MCF 10A (cell line): ENCODE data around the gene ENC1. TPM values are rescaled to one million over a fixed set of nuclear protein-coding genes. Genes with fewer than 3 reads are reported as not detected.

ENCODE experiments used
- BruUV-seq: library from RNA; stranded (reverse); fragments of 400-500 nt; replicated peaks from 2 replicates; lab custom pipeline; 2021; lab: Mats Ljungman, UMichigan
- CTCF ChIA-PET: fragments of 300-600 bp; sonication (Branson Sonifier 250); formaldehyde crosslinking; extraction: SDS; loops from one replicate; lab custom pipeline; 2021; ENCODE audit warnings: antibody characterized with exemption, inconsistent platforms; lab: Yijun Ruan, JAX
- POLR2A ChIA-PET: fragments of 300-600, 350-650 bp; sonication (Branson Sonifier 250); formaldehyde crosslinking; extraction: SDS; loops from one replicate; lab custom pipeline; 2020; ENCODE audit warnings: antibody characterized with exemption, inconsistent platforms; lab: Yijun Ruan, JAX
- DNase-seq: peaks from one replicate; pipeline ENCODE4 v3.0.0-alpha.2; 2018; ENCODE audit not compliant: unreplicated experiment
- H3K27ac Mint-ChIP-seq: one replicate; pipeline ENCODE4 v1.8.0; 2022; ENCODE audit warnings: mild to moderate bottlenecking, low read depth, mixed read lengths; ENCODE audit not compliant: unreplicated experiment
- H3K27me3 Mint-ChIP-seq: one replicate; pipeline ENCODE4 v1.8.0; 2022; ENCODE audit warnings: mixed read lengths; ENCODE audit not compliant: insufficient read depth, unreplicated experiment
- H3K36me3 Mint-ChIP-seq: one replicate; pipeline ENCODE4 v1.8.0; 2022; ENCODE audit warnings: mild to moderate bottlenecking, moderate library complexity, mixed read lengths; ENCODE audit not compliant: insufficient read depth, unreplicated experiment
- H3K4me1 Mint-ChIP-seq: one replicate; pipeline ENCODE4 v1.8.0; 2022; ENCODE audit warnings: mixed read lengths; ENCODE audit not compliant: insufficient read depth, unreplicated experiment
- H3K4me3 Mint-ChIP-seq: one replicate; pipeline ENCODE4 v1.8.0; 2022; ENCODE audit warnings: mild to moderate bottlenecking, moderate library complexity, mixed read lengths; ENCODE audit not compliant: unreplicated experiment
- H3K9me3 Mint-ChIP-seq: one replicate; pipeline ENCODE4 v1.8.0; 2022; ENCODE audit warnings: mixed read lengths; ENCODE audit not compliant: unreplicated experiment
- CTCF ChIP-seq: fragments of 200-600 bp; IDR thresholded peaks from one replicate; pipeline ENCODE4 v1.8.0; 2022; ENCODE audit warnings: antibody characterized with exemption, mild to moderate bottlenecking; ENCODE audit not compliant: unreplicated experiment
- intact Hi-C: fragments of 100-400 bp; cut with micrococcal nuclease; formaldehyde crosslinking; loops from 2 replicates; pipeline ENCODE4 v1.14.1; 2022
- total RNA-seq: library from RNA; stranded (reverse); gene quantifications from 2 replicates; pipeline ENCODE4 v1.2.3, GENCODE V29; 2022

ENC1 gene
- total RNA-seq, 1 experiment from 2014 or later = 12.9 TPM

- Mint-ChIP-seq H3K9me3 (no peaks in the 10 kb centered on the region), H3K27ac (no peak overlapping the region), H3K4me3 (no peak overlapping the region), H3K36me3 (no peaks in the 10 kb centered on the region), H3K27me3 (no peaks in the 10 kb centered on the region), H3K4me1 (no peaks in the 10 kb centered on the region)
- DNase-seq = no peak
- CTCF ChIA-PET = no interaction called here
- intact Hi-C loops = no loop called here
- no peak for TF ChIP-seq CTCF
- POLR2A ChIA-PET = interaction anchor here (0.7 kb wide), 1 partner anchor 12 kb away, joined by 3 read pairs; no protein-coding TSS in a partner anchor
- no TSS peak for BruUV-seq
Observed at GRCh38 chr5:74594137-74595040, 46.1 kb downstream of the ENC1 start.

- BruUV-seq = no TSS peak
- intact Hi-C loops = no loop called here
- H3K36me3 Mint-ChIP-seq = no peaks in the 10 kb centered on the region
- no peaks in the 10 kb centered on the region for H3K4me1 Mint-ChIP-seq
- no peak overlapping the region for H3K4me3 Mint-ChIP-seq
- CTCF ChIA-PET = no interaction called here
- no peak for DNase-seq
- POLR2A ChIA-PET = interaction anchor here (0.6 kb wide), 1 partner anchor 9 kb away, joined by 3 read pairs; no protein-coding TSS in a partner anchor
- no peaks in the 10 kb centered on the region for H3K9me3 Mint-ChIP-seq
- no peak overlapping the region for H3K27ac Mint-ChIP-seq
- no peaks in the 10 kb centered on the region for H3K27me3 Mint-ChIP-seq
- no peak for TF ChIP-seq CTCF
Observed at GRCh38 chr5:74589204-74590056, 51.1 kb downstream of the ENC1 start.

- no peak for DNase-seq
- BruUV-seq = no TSS peak
- CTCF ChIA-PET = interaction anchor here (0.7 kb wide), 1 partner anchor 145 kb away, joined by 3 read pairs; no protein-coding TSS in a partner anchor
- H3K27me3 Mint-ChIP-seq = no peaks in the 10 kb centered on the region
- POLR2A ChIA-PET = interaction anchor here (0.6 to 0.7 kb wide), 2 partner anchors 8 to 121 kb away, joined by 3 read pairs; no protein-coding TSS in a partner anchor
- no peaks in the 10 kb centered on the region for H3K36me3 Mint-ChIP-seq
- no peak overlapping the region for H3K27ac Mint-ChIP-seq
- H3K4me3 Mint-ChIP-seq = no peak overlapping the region
- intact Hi-C loops = no loop called here
- TF ChIP-seq CTCF = no peak
- H3K9me3 Mint-ChIP-seq = no peaks in the 10 kb centered on the region
- no peaks in the 10 kb centered on the region for H3K4me1 Mint-ChIP-seq
Observed at GRCh38 chr5:74588415-74588814, 52.1 kb downstream of the ENC1 start.
